H1 (cell line): ENCODE results near the gene TCN2. TPM values are rescaled to one million over a fixed set of nuclear protein-coding genes. Genes with fewer than 3 reads are reported as not detected.

Source experiments
- CTCF ChIA-PET: fragments of 300-600 bp; sonication (Branson Sonifier 250); formaldehyde crosslinking; loops from one replicate; lab custom pipeline; 2021; ENCODE audit not compliant: partially characterized antibody; lab: Charles Lee
- POLR2A ChIA-PET: fragments of 300-600 bp; sonication (Branson Sonifier 250); formaldehyde crosslinking; loops from one replicate; lab custom pipeline; 2021; ENCODE audit warnings: inconsistent platforms; ENCODE audit not compliant: partially characterized antibody; lab: Charles Lee
- DNase-seq, 2 experiments: peaks; one replicate each; pipeline versions ENCODE4 v3.0.0 to v3.0.0-alpha.2; 2010 to 2022; ENCODE audit warnings: low spot score in 2 of 2, low read depth in 1 of 2, mixed read lengths in 1 of 2
- FAIRE-seq: peaks from 2 replicates; lab custom pipeline; 2011; peaks lifted over from hg19 to GRCh38; lab: Jason Lieb, UNC
- H2AFZ ChIP-seq: 2 replicates; pipeline ENCODE4 v1.8.1; 2012; ENCODE audit warnings: low read length, inconsistent platforms
- H2AK5ac ChIP-seq: 2 replicates; pipeline ENCODE4 v1.6.1; 2013; ENCODE audit warnings: low read depth, low read length
- H2BK120ac ChIP-seq: replicated peaks from 2 replicates; pipeline ENCODE3; 2013; ENCODE audit warnings: low read depth, low read length, inconsistent platforms
- H2BK12ac ChIP-seq: 2 replicates; pipeline ENCODE4 v1.6.1; 2013; ENCODE audit warnings: low read depth, low read length
- H2BK15ac ChIP-seq: 2 replicates; pipeline ENCODE4 v1.6.1; 2013; ENCODE audit warnings: low read length
- H2BK20ac ChIP-seq: 2 replicates; pipeline ENCODE4 v1.6.1; 2013; ENCODE audit warnings: low read length
- H2BK5ac ChIP-seq: 2 replicates; pipeline ENCODE4 v1.6.1; 2013; ENCODE audit warnings: low read depth, low read length
- H3K14ac ChIP-seq: 2 replicates; pipeline ENCODE4 v1.6.1; 2013; ENCODE audit warnings: inconsistent platforms; ENCODE audit not compliant: insufficient read length
- H3K18ac ChIP-seq: 2 replicates; pipeline ENCODE4 v1.6.1; 2013; ENCODE audit warnings: low read length; ENCODE audit errors: extremely low read depth
- H3K23ac ChIP-seq: 2 replicates; pipeline ENCODE4 v1.6.1; 2013; ENCODE audit warnings: inconsistent platforms; ENCODE audit not compliant: insufficient read length
- H3K23me2 ChIP-seq: 2 replicates; pipeline ENCODE4 v1.6.1; 2013; ENCODE audit warnings: low read depth, low read length
- H3K27ac ChIP-seq: 2 replicates; pipeline ENCODE4 v1.6.1; 2011; ENCODE audit warnings: low read depth, low read length, inconsistent platforms
- H3K27me3 ChIP-seq, 4 experiments: replicated peaks in 1 of 4; 1 replicate in 1 of 4; 2 replicates in 3 of 4; pipeline versions ENCODE4 v1.6.1 to v1.8.1; 2011 to 2013; ENCODE audit warnings: low read length in 3 of 4, mild to moderate bottlenecking in 3 of 4, inconsistent platforms in 2 of 4, mixed read lengths in 2 of 4, moderate library complexity in 1 of 4; ENCODE audit not compliant: control insufficient read depth in 3 of 4, insufficient read depth in 3 of 4; ENCODE audit errors: extremely low read depth in 1 of 4
- H3K36me3 ChIP-seq, 4 experiments: 2 replicates each; pipeline versions ENCODE4 v1.6.1 to v1.8.1; 2011 to 2013; ENCODE audit warnings: mild to moderate bottlenecking in 4 of 4, low read length in 3 of 4, moderate library complexity in 2 of 4, control low read depth in 1 of 4, inconsistent platforms in 1 of 4; ENCODE audit not compliant: insufficient read depth in 4 of 4, control insufficient read depth in 2 of 4
- H3K4ac ChIP-seq: replicated peaks from 2 replicates; pipeline ENCODE3; 2013; ENCODE audit warnings: low read length, low read depth, mixed read lengths, inconsistent platforms; ENCODE audit not compliant: insufficient read length
- H3K4me1 ChIP-seq, 4 experiments: replicated peaks in 1 of 4; 1 replicate in 1 of 4; 2 replicates in 3 of 4; pipeline versions ENCODE4 v1.6.1 to v1.8.1; 2011 to 2013; ENCODE audit warnings: low read length in 3 of 4, inconsistent platforms in 2 of 4, mixed read lengths in 1 of 4; ENCODE audit not compliant: insufficient read depth in 4 of 4, control insufficient read depth in 3 of 4
- H3K4me2 ChIP-seq, 2 experiments: 2 replicates each; pipeline versions ENCODE4 v1.6.1 to v1.8.1; 2011 to 2013; ENCODE audit warnings: low read depth in 2 of 2, low read length in 2 of 2, control low read depth in 1 of 2, inconsistent platforms in 1 of 2, mild to moderate bottlenecking in 1 of 2; ENCODE audit not compliant: insufficient read depth in 1 of 2
- H3K4me3 ChIP-seq, 4 experiments: fragments of 200-600, 300-600 bp in 1 of 4; sonication (generic), shearing (Covaris generic), sonication (Bioruptor Twin) in 1 of 4; 2 replicates each; pipeline versions ENCODE4 v1.5.1 to v1.8.1; 2011 to 2016; ENCODE audit warnings: low read length in 4 of 4, low read depth in 3 of 4, control low read depth in 2 of 4, inconsistent platforms in 2 of 4, mild to moderate bottlenecking in 2 of 4, mixed read lengths in 1 of 4, moderate library complexity in 1 of 4; ENCODE audit not compliant: insufficient read depth in 2 of 4; ENCODE audit errors: extremely low read depth in 1 of 4
- H3K56ac ChIP-seq: replicated peaks from 2 replicates; pipeline ENCODE3; 2013; ENCODE audit warnings: low read depth, mild to moderate bottlenecking, mixed read lengths, low read length, inconsistent platforms; ENCODE audit not compliant: insufficient read length
- H3K79me1 ChIP-seq: 2 replicates; pipeline ENCODE4 v1.6.1; 2013; ENCODE audit warnings: low read depth, low read length, control low read depth
- H3K79me2 ChIP-seq, 2 experiments: 2 replicates each; pipeline versions ENCODE4 v1.6.1 to v1.8.1; 2012 to 2013; ENCODE audit warnings: low read length in 2 of 2, mild to moderate bottlenecking in 2 of 2, inconsistent platforms in 1 of 2; ENCODE audit not compliant: insufficient read depth in 2 of 2, control insufficient read depth in 1 of 2
- H3K9ac ChIP-seq, 4 experiments: replicated peaks in 1 of 4; 1 replicate in 1 of 4; 2 replicates in 3 of 4; pipeline versions ENCODE4 v1.6.1 to v1.8.1; 2011 to 2013; ENCODE audit warnings: low read depth in 3 of 4, low read length in 3 of 4, control low read depth in 2 of 4, mild to moderate bottlenecking in 2 of 4, moderate library complexity in 2 of 4, inconsistent platforms in 1 of 4; ENCODE audit errors: extremely low read depth in 1 of 4
- H3K9me3 ChIP-seq, 2 experiments: 2 replicates each; pipeline versions ENCODE4 v1.6.1 to v1.8.1; 2012 to 2013; ENCODE audit warnings: mild to moderate bottlenecking in 2 of 2, moderate library complexity in 2 of 2, control low read depth in 1 of 2, inconsistent platforms in 1 of 2, low read depth in 1 of 2, low read length in 1 of 2, mixed read lengths in 1 of 2; ENCODE audit not compliant: insufficient read depth in 2 of 2
- H4K20me1 ChIP-seq, 2 experiments: replicated peaks in 1 of 2; 2 replicates each; pipeline versions ENCODE3 to v1.8.1; 2011 to 2013; ENCODE audit warnings: inconsistent platforms in 2 of 2, low read length in 2 of 2, mild to moderate bottlenecking in 1 of 2; ENCODE audit not compliant: insufficient read depth in 2 of 2, control insufficient read depth in 1 of 2
- H4K5ac ChIP-seq: 2 replicates; pipeline ENCODE4 v1.6.1; 2013; ENCODE audit warnings: low read length, low read depth, mixed read lengths, inconsistent platforms; ENCODE audit not compliant: insufficient read length
- H4K8ac ChIP-seq: 2 replicates; pipeline ENCODE4 v1.8.0; 2013; ENCODE audit warnings: mild to moderate bottlenecking, moderate library complexity, low read length, inconsistent platforms; ENCODE audit not compliant: insufficient read depth; ENCODE audit errors: extremely low read depth
- H4K91ac ChIP-seq: replicated peaks from 2 replicates; pipeline ENCODE3; 2013; ENCODE audit warnings: low read length, mixed read lengths, inconsistent platforms; ENCODE audit not compliant: insufficient read length
- BRCA1 ChIP-seq: IDR thresholded peaks from 2 replicates; pipeline ENCODE4 v1.6.1; 2012; ENCODE audit warnings: low read depth, low read length, improper control_type of control experiment
- CHD1 ChIP-seq: IDR thresholded peaks from 2 replicates; pipeline ENCODE4 v1.6.1; 2012; ENCODE audit warnings: low read depth, low read length, improper control_type of control experiment
- KDM4A ChIP-seq: IDR thresholded peaks from one replicate; pipeline ENCODE4 v1.7.1; 2012; ENCODE audit warnings: low read depth, mild to moderate bottlenecking, moderate library complexity, low read length, inconsistent platforms; ENCODE audit not compliant: severe bottlenecking
- RFX5 ChIP-seq: IDR thresholded peaks from 2 replicates; pipeline ENCODE4 v1.6.1; 2011; ENCODE audit warnings: low read depth, low read length, improper control_type of control experiment, borderline replicate concordance
- RNF2 ChIP-seq: fragments of 200-900, 300-1000 bp; sonication (generic); IDR thresholded peaks from 2 replicates; pipeline ENCODE4 v1.7.1; 2016; ENCODE audit warnings: borderline replicate concordance, low read depth, mild to moderate bottlenecking, antibody characterized with exemption, low read length; ENCODE audit not compliant: poor library complexity, severe bottlenecking; ENCODE audit errors: missing control alignments
- RXRA ChIP-seq: IDR thresholded peaks from 2 replicates; pipeline ENCODE4 v1.6.1; 2011; ENCODE audit warnings: low read depth, mild to moderate bottlenecking, low read length, moderate library complexity; ENCODE audit not compliant: insufficient read depth
- TAF1 ChIP-seq: IDR thresholded peaks from 2 replicates; pipeline ENCODE4 v1.6.1; 2011; ENCODE audit warnings: mild to moderate bottlenecking, low read depth, low read length
- WGBS, 2 experiments: shearing (Covaris generic) in 1 of 2; methylation state at CpG; one replicate each; pipeline versions ENCODE4 v1.1.6 to v1.1.7; 2013 to 2015; ENCODE audit warnings: low lambda C conversion rate in 2 of 2, mixed read lengths in 2 of 2, inconsistent platforms in 1 of 2, low coverage in 1 of 2, missing lambda C conversion rate in 1 of 2; ENCODE audit not compliant: insufficient replicate concordance in 2 of 2, insufficient coverage in 1 of 2, insufficient read length in 1 of 2; ENCODE audit errors: extremely low coverage in 1 of 2, missing lambda C conversion rate in 1 of 2; 5-methylcytosine and 5-hydroxymethylcytosine counted together
- polyA plus RNA-seq, 7 experiments: library from polyadenylated mRNA; depleted of rRNA in 3 of 7; stranded (reverse) in 5 of 7; unstranded in 2 of 7; fragments of >200 nt in 5 of 7; fragments of 200-250 nt in 2 of 7; gene quantifications; 1 replicate in 5 of 7; 2 replicates in 1 of 7; 4 replicates in 1 of 7; pipeline versions ENCODE4 v1.2.1 to v1.2.3, GENCODE V29; 2011 to 2013; ENCODE audit warnings: missing spikeins in 2 of 7, mixed read lengths in 2 of 7
- total RNA-seq: library from RNA; stranded (reverse); fragmentation: NEBNext Ultra II Directional; extraction: Animal tissue kit (Norgen Biotek cat#: 25700); gene quantifications from 2 replicates; pipeline ENCODE4 v1.2.1, GENCODE V29; 2021
- TF ChIP-seq, protein P1 (sequence below): IDR thresholded peaks from 2 replicates; pipeline ENCODE4 v1.6.1; 2012; ENCODE audit warnings: low read length, inconsistent platforms
- TF ChIP-seq, protein P2 (sequence below), 3 experiments: IDR thresholded peaks; 1 replicate in 2 of 3; 2 replicates in 1 of 3; pipeline versions ENCODE4 v1.5.1 to v1.6.1; 2011; ENCODE audit warnings: low read length in 3 of 3, mild to moderate bottlenecking in 3 of 3, inconsistent platforms in 2 of 3, low read depth in 1 of 3, moderate library complexity in 1 of 3; ENCODE audit not compliant: insufficient read depth in 1 of 3; ENCODE audit errors: control extremely low read depth in 1 of 3

The TCN2 gene
- total and polyA plus RNA-seq, 2 of the 8 experiments (the other 6 are each of a cell fraction or from before 2014, with no cell fraction given): 30.0 to 87.8 TPM

DNA sequence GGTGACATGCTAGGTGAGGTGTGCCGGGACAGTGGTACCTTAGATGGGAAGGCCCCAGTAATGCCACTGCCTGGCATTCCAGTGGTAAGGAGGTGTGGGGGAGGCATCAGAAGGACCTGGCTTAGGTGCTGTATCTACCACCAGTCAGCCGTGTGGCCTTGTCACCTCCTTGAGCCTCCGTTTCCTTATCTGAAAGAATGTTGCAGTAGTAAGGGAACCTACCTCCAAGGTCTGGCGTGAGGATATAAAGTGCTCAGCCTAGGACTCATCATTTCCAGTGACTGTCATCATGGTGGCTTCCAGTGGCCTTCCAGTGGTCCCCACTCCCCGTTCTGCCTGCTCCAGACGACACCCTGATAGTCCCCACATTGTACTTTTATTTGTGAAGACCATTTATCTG, 67.5 kb downstream of the TCN2 start:
- H3K23ac ChIP-seq: no peak overlapping the region
- CTCF ChIA-PET: interaction anchor here (1.1 to 1.8 kb wide), 3 partner anchors 23 to 80 kb away, joined by 3 to 5 read pairs (median 3); no protein-coding TSS in a partner anchor
- peak overlapping the region; percentile 76; the same call in 1 of the 2 replicates for H2BK15ac ChIP-seq
- TF ChIP-seq KDM4A (no peak), TAF1 (no peak), BRCA1 (no peak), RNF2 (no peak), CHD1 (no peak), RXRA (no peak), RFX5 (no peak)
- TF ChIP-seq, protein P1, sequence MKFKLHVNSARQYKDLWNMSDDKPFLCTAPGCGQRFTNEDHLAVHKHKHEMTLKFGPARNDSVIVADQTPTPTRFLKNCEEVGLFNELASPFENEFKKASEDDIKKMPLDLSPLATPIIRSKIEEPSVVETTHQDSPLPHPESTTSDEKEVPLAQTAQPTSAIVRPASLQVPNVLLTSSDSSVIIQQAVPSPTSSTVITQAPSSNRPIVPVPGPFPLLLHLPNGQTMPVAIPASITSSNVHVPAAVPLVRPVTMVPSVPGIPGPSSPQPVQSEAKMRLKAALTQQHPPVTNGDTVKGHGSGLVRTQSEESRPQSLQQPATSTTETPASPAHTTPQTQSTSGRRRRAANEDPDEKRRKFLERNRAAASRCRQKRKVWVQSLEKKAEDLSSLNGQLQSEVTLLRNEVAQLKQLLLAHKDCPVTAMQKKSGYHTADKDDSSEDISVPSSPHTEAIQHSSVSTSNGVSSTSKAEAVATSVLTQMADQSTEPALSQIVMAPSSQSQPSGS: no peak
- TF ChIP-seq, protein P2, sequence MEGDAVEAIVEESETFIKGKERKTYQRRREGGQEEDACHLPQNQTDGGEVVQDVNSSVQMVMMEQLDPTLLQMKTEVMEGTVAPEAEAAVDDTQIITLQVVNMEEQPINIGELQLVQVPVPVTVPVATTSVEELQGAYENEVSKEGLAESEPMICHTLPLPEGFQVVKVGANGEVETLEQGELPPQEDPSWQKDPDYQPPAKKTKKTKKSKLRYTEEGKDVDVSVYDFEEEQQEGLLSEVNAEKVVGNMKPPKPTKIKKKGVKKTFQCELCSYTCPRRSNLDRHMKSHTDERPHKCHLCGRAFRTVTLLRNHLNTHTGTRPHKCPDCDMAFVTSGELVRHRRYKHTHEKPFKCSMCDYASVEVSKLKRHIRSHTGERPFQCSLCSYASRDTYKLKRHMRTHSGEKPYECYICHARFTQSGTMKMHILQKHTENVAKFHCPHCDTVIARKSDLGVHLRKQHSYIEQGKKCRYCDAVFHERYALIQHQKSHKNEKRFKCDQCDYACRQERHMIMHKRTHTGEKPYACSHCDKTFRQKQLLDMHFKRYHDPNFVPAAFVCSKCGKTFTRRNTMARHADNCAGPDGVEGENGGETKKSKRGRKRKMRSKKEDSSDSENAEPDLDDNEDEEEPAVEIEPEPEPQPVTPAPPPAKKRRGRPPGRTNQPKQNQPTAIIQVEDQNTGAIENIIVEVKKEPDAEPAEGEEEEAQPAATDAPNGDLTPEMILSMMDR (IDR thresholded peaks at IDR 0.05; ENCODE audit: control extremely low read depth in 1 of 3, insufficient read depth in 1 of 3, low read depth in 1 of 3, low read length in 3 of 3): no peak

More for the DNA sequence above, 67.5 kb downstream of the TCN2 start:
- Histone ChIP-seq H3K9me3 (no peaks in the 10 kb centered on the region), H3K79me2 (no peaks in the 10 kb centered on the region), H4K91ac (no peak overlapping the region), H2BK20ac (peak overlapping the region; percentile 84; the same call in 1 of the 2 replicates), H4K8ac (no peak overlapping the region), H2AK5ac (no peak overlapping the region), H3K14ac (no peak overlapping the region), H3K36me3 (no peaks in the 10 kb centered on the region), H3K27me3 (no peaks in the 10 kb centered on the region; a peak in 3 of 7 replicates), H2BK120ac (no peak overlapping the region), H2BK5ac (no peak overlapping the region), H3K27ac (no peak overlapping the region), H3K4ac (no peak overlapping the region), H4K20me1 (no peaks in the 10 kb centered on the region), H2AFZ (no peak overlapping the region), H3K9ac (no peak overlapping the region), H2BK12ac (no peak overlapping the region), H3K18ac (no peak overlapping the region), H3K4me1 (peaks cover 0 to 3% (median 1%) of the 10 kb centered on the region in 4 experiments; a peak in 3 of 7 replicates), H3K23me2 (no peaks in the 10 kb centered on the region), H4K5ac (no peak overlapping the region), H3K56ac (no peak overlapping the region), H3K79me1 (no peaks in the 10 kb centered on the region), H3K4me2 (no peak overlapping the region), H3K4me3 (no peak overlapping the region)
- DNase-seq (no peak), FAIRE-seq (no peak)
- 91% methylated on average over 6 of the region's 6 CpGs; no CpG with 5 or more reads in 1 of the 2 experiments for WGBS, 2 experiments
- POLR2A ChIA-PET: no interaction called here
